Activated CD8-positive, alpha-beta memory T cell treated with anti-CD3 and anti-CD28 coated beads, Interleukin-2, amount 50 U/mL, for 48 hours (primary cell): Measurements from ENCODE around the gene BNIP2.

Experiments used
- DNase-seq: peaks from one replicate; pipeline ENCODE4 v3.0.0-alpha.2; 2020

The BNIP2 gene

DNA sequence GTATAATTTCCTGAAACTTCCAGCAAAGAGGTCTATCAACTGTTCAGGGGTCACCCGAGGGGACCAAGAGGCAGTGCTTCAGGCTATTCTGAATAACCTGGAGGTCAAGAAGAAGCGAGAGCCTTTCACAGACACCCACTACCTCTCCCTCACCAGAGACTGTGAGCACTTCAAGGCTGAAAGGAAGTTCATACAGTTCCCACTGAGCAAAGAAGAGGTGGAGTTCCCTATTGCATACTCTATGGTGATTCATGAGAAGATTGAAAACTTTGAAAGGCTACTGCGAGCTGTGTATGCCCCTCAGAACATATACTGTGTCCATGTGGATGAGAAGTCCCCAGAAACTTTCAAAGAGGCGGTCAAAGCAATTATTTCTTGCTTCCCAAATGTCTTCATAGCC is 70.7 kb downstream of the BNIP2 start:
- no peak for DNase-seq

- no peak for DNase-seq
Measured at GRCh38 chr15:59616379-59616778, 72.7 kb downstream of the BNIP2 start.

DNA sequence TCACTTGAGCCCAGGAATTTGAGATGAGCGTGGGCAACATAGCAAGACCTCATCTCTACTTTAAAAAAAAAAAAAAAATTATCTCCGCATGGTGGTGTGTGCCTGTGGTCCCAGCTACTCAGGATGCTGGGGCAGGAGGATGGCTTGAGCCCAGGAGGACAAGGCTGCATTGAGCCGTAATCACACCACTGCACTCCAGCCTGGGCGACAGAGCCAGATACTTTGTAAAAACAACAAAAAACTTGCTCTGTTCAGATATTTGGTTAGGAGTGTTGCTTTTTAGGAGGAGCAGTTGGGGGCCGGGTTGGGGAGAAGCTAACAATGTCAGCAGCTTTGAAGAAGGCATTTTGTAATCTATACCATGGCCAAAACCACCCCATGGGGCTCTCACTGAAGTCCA is 73.5 kb downstream of the BNIP2 start:
- DNase-seq = no peak

- DNase-seq = no peak
Measured at GRCh38 chr15:59614153-59614552, 75.0 kb downstream of the BNIP2 start.

DNA sequence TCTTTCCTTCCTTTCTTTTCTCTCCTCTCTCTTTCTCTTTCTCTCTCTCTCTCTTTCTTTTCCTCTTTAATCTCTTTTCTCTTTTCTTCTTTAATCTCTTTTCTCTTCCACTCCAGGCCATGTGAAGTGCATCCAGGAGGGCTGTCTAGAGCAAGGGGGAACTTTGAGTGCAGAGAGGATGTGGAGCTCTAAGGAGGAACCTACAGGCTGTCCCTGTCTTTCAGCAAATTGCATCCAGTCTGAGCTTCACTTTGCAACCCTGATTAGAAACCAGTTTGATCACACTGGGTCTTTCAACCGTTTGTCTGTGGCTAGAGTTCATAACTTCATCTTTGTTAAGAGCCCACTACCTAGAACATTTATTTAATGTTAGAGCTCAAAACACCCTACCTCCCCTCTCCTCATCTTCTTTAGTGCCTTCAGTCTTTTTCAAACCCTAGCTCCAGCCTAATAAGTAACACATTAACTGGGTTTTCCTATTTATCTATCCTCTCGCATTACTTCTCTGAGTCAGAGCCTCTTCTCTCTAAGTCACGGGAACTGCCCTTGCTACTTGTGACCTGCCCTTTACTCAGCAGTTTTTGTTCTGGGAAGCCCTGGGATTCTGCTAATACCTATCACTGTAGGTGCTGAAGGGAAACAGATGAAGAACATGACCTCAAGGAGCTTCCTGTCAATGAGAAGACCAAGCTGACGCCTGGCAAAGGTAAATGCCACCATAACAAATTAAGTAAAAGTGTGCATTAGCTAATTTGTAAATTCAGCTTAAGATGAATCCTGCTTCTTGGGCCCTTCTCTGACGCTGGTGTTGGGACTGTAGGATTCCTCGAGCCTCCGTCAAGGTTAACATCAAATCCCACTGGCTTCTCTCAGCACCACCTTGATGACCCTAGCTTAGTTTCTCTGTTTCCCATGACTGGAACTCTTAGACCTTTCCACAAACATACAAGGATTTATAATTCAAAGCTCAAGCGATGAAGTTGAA is 77.6 kb downstream of the BNIP2 start, which contains the start of gene GCNT3:
TSS of gene GCNT3 (plus strand) at position 508 of the 985 bp plus-strand sequence. CDS start 6,456 bp downstream, outside the sequence.
- no peak for DNase-seq

DNA sequence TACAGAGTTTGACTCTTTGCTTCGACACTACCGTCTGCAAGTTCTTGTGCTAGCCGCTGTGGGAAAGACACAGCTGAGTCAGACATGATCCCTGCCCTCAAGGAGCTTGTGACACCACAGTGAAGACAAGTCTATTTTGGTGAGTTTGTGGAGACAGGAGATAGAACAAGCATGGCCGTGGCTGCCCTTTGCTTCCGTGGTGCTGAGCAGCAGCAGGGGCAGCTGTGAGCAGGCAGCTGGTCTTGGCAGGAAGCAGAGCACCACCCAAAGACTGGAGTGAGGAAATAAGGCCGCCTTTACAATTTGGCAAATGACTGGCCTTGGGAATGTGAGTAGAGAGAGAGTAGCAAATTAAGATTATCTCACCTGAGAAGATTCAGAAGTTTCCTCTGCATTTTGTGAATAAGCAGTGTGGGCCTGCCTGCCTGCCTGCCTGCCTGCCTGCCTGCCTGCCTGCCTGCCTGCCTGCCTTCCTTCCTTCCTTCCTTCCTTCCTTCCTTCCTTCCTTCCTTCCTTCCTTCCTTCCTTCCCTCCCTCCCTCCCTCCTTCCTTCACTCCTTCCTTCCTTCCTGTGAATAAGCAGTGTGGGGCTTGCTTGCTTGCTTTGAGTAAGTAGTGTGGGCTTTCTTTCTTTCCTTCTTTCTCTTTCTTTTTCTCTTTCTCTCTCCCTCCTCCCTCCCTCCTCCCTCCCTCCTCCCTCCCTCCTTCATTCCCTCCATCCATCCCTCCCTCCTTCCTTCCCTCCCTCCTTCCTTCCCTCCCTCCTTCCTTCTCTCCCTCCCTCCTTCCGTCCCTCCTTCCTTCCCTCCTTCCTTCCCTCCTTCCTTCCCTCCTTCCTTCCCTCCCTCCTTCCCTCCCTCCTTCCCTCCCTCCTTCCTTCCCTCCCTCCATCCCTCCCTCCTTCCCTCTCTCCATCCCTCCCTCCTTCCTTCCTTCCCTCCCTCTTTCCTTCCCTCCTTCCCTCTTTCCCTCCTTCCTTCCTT is 79.1 kb downstream of the BNIP2 start:
- no peak for DNase-seq
